Measurements from ENCODE around the gene KLHL29. TPM values are rescaled to one million over a fixed set of nuclear protein-coding genes. Genes with fewer than 3 reads are reported as not detected.
A peak's percentile ranks its signal among the peaks of the same experiment; 100 is the strongest.

KLHL29 gene
- total and polyA plus RNA-seq, 8 donors: 0.91 to 6.6 (median 2.6) TPM

GRCh38 chr2:23753291-23754010 lies 368.5 kb downstream of the KLHL29 start:
- DNase-seq (no peak), ATAC-seq (no peak), FAIRE-seq (no peak)
- WGBS, 2 donors: 77 to 79% methylated on average over 4 of the region's 4 CpGs
- no peak for TF ChIP-seq CTCF (IDR thresholded peaks at IDR 0.05)
- no peaks in the 10 kb centered on the region for H3K4me1 ChIP-seq
- no peaks in the 10 kb centered on the region for H3K9me3 ChIP-seq
- peaks cover 0 to 22% (median 0%) of the 10 kb centered on the region in 3 donors for H3K36me3 ChIP-seq
- no peak overlapping the region for H3K4me3 ChIP-seq
- no peak overlapping the region for H3K27ac ChIP-seq
- H3K27me3 ChIP-seq: no peaks in the 10 kb centered on the region
- intact Hi-C loops (cut with DNase I): no loop called here

GRCh38 chr2:23754970-23755369 lies 370.0 kb downstream of the KLHL29 start:
- no peak for DNase-seq
- Histone ChIP-seq H3K36me3 (peaks cover 0 to 22% (median 0%) of the 10 kb centered on the region in 3 donors), H3K4me3 (no peak overlapping the region), H3K27ac (no peak overlapping the region), H3K27me3 (no peaks in the 10 kb centered on the region), H3K4me1 (no peaks in the 10 kb centered on the region), H3K9me3 (no peaks in the 10 kb centered on the region)
- intact Hi-C loops (cut with DNase I): no loop called here
- ATAC-seq: no peak
- TF ChIP-seq CTCF (IDR thresholded peaks at IDR 0.05): no peak
- no peak for FAIRE-seq

- no peak for DNase-seq
- Histone ChIP-seq H3K4me3 (no peak overlapping the region), H3K9me3 (no peaks in the 10 kb centered on the region), H3K27me3 (no peaks in the 10 kb centered on the region), H3K27ac (no peak overlapping the region), H3K36me3 (peaks cover 0 to 16% (median 0%) of the 10 kb centered on the region in 3 donors), H3K4me1 (no peaks in the 10 kb centered on the region)
- intact Hi-C loops (cut with DNase I): no loop called here
- FAIRE-seq: no peak
- TF ChIP-seq CTCF (IDR thresholded peaks at IDR 0.05): no peak
- WGBS, 2 donors: 90 to 91% methylated on average over 7 of the region's 7 CpGs
- no peak for ATAC-seq
Observed at GRCh38 chr2:23756593-23757292, 371.8 kb downstream of the KLHL29 start.

GRCh38 chr2:23757686-23758433 lies 372.9 kb downstream of the KLHL29 start:
- 92 to 94% methylated on average over 6 of the region's 6 CpGs for WGBS, 2 donors
- Histone ChIP-seq H3K4me3 (no peak overlapping the region), H3K4me1 (no peaks in the 10 kb centered on the region), H3K36me3 (peaks cover 0 to 16% (median 0%) of the 10 kb centered on the region in 3 donors), H3K9me3 (no peaks in the 10 kb centered on the region), H3K27me3 (no peaks in the 10 kb centered on the region), H3K27ac (no peak overlapping the region)
- TF ChIP-seq CTCF (IDR thresholded peaks at IDR 0.05): no peak
- intact Hi-C loops (cut with DNase I): no loop called here
- DNase-seq: no peak
- ATAC-seq: peak in 2 of 4 donors; percentile 40 to 45
- no peak for FAIRE-seq

All from pancreas (tissue), 10 donors.